HG02973 (cell line): Measurements from ENCODE around the gene TTC9B.
"Not testable (repeated sequence)": the region's sequence is repeated elsewhere in the genome, so short reads cannot be mapped to it uniquely, and the experiment has no call there.

Experiments
- ATAC-seq: cut with Tn5 transposase; IDR thresholded peaks from one replicate; pipeline ENCODE4 v1.9.1; 2021; ENCODE audit warnings: moderate library complexity; ENCODE audit not compliant: unreplicated experiment

TTC9B gene

DNA sequence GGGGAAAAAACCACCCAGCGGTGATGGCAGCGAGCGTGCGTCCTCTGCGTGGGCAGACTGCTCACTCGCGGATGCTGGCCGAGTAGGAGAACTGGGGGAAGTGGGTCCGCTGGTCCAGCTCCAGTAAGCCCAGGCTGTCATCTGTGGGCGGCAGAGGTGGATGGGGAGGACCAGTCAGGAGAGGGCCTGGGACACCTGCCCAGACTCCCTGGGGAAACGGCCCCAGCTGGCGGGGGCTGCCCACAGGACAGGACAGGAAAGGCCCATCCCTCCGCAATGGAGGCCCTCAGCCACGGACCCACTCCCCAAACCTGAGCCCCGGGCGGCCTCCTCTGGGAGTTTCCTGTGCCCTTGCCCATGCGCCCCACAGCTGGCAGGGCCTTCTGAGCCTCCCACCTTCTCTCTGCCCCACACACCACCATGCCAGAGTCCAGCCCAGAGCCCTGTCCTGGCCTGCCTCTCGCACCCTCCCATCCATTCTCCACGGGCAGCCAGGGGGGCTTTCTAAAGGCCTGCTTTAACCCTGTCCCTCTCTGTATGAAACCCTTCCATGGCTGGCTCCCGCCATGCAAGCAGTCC lies 15.7 kb upstream of the TTC9B start:
- no peak for ATAC-seq

DNA sequence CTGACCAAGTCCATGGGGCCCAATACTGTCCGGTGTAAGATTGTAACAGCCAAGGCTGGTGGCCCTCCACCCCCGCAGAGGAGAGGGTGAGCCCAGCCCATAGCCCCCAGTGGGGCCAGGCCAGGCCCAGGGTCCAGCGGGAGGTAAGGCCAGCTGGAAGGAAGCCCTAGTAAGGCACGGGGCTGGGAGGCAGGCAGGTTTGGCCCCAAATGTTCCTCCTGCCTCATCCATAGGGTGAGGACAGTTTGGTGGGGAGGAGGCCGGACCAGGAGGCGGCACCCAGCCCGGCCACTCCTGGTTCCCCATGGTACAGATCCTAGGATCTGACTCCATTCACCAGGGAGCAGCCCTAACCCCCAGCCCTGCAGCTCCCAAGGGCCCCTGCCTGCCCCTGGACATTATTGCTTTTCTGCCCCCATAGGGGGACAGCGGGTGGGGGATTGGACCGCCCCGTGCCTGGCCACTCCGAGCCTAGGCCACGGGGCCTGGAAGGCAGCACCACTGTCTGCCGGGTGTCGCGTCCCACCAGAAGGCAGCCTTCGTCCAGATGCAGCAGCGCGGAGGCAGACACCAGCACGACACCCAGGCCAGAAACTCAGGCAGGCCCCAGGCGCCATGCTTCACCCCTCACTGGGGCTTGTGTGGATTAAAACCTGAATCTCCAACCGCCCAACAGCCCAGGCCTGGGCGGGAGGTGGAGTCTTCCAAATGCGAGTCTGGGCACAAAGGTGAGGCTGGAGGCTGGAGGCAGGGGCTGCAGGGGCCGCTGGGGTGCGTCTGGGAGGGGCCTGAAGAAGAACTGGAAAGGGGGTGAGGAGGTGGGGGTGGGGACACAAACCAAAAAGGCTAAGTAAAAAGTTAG lies 15.0 kb upstream of the TTC9B start:
- ATAC-seq: no peak

DNA sequence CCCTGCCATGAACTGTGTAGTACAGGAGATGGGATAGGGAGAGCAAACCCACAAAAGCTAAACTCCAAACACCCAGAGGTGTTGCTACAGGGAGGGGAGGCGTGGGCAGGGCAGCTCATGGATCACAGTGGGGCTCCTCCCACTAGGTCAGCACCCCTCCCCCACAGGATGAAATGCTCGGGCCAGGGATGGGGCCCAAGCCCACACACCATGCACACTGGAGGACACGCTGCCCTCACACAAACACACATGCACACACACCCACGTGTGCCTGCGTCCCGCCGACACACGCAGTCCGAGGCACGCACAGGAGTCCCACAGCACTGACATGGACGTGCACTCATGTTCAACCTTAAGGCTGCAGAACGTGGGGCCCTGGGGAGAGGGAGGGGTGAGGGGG lies 14.3 kb upstream of the TTC9B start:
- ATAC-seq: no peak

DNA sequence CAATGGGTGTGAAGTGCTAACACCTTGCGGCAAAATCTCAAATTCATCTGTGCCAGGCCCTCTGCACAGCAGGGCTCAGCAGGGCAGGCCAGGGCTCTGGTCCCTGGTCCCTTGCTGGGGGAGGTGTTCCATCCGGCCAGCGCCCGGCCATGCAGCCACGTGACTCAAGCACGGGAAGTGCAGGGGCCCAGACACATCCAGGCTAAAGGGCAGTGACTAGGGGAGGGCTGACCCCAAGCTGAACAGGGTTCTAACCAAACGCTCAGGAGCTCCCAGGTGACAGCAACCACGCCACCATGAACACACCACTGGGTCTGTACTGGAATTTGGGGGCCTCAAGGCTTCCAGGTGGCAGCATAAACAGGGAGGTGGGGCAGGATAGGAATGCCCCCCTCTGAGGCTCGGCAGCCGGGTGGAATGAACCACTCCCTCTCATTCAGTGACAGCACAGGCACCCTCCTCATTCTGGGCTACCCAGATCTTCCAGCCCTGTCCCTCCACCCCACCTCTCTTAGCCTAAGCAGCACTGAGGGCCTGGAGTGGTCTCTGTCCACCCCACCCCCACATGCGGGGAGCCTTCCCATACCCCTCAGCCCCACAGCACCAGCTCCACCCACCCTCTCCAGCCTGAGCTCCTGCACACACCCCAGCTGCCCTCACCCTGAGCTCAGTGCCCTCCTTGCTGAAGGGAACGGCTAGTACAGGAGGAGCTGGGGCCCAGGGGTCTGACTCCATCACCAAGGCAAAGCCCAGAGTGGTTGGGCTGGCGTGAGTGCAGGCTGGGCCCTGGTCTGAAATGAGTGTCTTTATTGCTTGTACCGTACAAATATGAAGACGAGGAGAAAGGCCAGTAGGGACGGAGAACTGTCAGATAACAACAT lies 13.6 kb upstream of the TTC9B start:
- ATAC-seq: no peak

DNA sequence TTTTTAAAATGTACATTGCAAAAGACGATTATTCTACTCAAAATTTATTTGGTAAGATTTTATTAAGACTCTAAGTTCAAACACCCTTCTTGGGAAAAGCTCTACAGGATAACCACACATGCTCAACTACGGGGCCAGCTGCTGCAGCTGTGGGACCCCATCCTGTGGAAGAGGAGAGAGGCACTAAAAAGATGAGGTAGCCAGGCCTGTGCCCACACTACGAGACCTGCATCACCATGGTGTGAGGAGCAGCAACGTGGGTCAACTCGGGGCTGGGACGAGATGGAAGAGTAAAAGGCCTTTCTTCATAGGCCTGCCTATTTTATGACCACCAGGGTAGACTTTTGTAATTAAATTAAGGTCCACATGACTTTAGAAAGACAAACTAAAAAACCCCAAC lies 12.9 kb upstream of the TTC9B start:
- ATAC-seq: no peak

DNA sequence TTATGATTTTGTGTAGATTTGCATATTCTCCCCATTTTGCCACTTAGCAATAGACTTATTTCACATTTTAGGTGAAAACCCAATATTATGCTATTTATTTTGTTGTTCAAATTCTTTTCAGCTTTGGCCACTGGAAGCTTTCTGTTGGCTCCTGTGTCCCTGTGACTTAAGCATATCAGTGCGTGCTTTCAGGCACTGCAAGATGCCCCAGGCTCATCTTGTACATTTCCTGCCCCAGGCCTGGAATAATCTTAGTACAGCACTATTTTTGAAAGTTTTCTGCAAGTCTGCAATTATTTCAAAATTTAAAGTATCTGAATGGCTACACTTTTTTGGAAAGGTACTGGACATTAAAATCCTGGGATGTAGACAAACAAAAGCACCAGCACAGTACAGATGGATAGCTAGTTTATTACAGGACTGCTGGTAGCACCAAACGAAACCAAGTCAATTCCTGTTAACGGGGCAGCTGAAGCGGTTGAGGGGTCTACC lies 11.8 kb upstream of the TTC9B start:
- no peak for ATAC-seq

DNA sequence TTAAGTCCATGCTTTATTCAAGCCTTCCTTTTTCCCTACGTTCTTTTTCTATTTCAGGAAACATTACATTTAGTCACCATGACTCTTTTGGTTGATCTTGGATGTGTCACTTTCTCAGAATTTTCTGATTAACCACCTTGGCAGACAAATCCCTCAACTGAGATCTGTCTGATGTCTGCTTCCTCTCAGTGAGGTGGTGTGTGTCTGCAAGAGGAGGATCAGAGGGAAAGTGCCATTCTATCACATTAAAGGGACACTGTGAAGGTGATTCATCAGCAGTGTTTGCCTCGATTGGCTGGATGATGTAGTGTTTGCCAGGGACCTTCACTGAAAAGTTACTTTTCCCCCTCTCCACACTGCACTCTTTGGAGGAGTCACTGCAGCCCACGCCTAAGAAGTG lies 11.3 kb upstream of the TTC9B start:
- ATAC-seq: no peak

DNA sequence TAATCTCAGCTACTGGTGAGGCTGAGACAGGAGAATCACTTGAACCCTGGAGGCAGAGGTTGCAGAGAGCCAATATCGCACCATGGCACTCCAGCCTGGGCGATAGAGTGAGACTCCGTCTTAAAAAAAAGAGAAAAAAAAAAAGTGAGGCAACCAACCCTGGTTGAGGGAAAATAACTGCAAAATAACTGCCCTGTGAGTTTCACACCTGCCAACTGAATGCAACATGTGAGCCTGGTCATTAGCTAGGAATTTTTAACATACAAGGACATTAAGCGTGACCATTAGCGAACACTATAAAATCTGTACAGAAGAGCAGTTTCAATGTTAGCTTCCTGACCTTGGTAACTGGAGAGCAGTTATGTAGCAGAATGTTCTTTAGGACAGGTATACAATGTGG lies 10.7 kb upstream of the TTC9B start:
- ATAC-seq: no peak

DNA sequence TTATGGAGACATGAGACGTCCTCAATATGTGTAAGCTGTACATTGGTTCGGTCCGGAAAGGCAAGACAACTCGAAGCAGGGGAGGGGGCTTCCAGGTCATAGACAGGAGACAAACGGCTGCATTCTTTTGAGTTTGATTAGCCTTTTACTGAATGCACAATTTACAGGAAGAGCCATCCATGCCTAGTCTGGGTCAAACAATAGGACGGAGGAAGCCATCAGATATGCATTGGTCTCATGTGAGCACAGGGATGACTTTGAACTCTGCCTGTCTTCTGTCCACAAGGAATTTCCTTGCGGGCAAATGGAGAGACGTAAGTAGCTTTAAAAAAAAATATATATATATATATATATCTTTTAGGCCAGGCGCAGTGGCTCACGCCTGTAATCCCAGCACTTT lies 10.2 kb upstream of the TTC9B start:
- ATAC-seq: no peak

DNA sequence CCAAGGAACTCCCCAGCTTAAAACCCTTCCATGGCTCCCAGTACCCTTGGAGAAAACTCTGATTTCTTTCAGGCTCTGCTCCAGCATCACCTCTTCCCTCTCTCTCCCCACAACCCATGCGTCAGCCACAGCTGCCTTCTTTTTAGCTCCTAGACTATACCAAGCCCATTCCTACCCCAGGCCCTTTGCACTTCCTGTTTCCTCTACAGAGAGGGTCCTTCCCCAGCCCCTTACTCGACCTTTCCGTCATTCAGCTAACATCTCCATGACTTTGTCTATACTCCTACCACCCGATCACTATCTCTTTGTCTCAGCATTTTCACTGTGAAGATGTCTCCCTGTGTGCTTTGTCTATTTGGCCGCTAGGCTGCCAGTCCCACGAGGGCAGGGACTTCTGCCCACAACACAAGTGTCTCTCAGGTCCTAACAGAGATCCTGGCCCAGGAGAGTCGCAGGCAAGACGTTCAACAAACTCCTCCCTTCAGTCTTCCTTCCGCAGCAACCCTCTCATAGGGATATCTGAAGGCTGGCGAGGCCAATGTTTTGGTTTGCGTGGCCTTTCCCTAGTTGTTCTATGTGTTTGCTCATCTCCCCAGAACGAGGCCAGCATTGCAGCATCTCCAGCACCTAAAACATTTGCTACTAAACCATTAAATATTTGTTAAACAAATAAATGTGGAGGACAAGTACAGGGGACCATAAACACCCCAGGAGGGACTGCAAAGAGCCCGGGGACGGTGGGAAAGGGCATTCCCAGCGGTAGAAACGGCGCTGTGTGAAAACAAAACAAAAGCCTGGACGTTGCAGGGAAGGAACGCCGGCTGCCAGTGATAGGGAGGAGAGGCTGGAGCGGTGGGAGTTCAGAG lies 7.5 kb upstream of the TTC9B start:
- no peak for ATAC-seq

DNA sequence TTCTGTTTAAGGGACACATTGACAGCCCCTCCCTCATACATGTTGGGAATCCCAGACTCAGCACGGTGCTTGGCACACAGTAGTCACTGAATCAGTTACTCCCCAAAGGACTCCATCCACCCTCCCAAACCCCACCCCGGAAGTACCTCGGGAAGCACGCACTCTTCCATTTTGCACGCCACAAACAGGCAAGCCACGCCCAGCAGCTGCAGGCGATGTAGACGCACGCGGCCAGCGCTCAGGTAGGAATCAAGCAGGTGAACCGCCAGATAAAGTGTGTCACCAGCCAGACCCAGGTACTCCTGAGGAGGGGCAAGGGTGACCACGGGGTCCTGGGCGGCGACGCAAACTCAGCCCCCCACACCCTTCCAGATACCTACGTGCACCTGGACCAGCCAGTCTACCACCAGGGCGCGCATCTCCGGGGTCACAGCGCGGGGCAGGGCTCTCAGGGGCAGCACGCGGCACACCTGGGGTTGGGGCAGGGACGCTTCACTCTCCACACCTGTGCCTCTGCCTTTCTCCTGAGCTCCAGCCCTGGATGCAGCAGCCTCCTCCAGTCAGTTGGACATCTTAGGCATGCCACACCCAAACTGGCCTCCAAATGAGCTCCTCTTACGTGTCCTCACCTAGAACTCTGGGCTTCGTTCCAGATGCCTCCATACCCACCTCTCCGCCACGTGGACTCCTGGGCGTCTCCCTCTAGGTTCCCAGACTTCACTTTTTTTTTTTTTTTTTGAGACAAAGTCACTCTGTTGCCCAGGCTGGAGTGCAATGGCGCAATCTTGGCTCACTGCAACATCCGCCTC lies 6.4 kb upstream of the TTC9B start:
- ATAC-seq: no peak

DNA sequence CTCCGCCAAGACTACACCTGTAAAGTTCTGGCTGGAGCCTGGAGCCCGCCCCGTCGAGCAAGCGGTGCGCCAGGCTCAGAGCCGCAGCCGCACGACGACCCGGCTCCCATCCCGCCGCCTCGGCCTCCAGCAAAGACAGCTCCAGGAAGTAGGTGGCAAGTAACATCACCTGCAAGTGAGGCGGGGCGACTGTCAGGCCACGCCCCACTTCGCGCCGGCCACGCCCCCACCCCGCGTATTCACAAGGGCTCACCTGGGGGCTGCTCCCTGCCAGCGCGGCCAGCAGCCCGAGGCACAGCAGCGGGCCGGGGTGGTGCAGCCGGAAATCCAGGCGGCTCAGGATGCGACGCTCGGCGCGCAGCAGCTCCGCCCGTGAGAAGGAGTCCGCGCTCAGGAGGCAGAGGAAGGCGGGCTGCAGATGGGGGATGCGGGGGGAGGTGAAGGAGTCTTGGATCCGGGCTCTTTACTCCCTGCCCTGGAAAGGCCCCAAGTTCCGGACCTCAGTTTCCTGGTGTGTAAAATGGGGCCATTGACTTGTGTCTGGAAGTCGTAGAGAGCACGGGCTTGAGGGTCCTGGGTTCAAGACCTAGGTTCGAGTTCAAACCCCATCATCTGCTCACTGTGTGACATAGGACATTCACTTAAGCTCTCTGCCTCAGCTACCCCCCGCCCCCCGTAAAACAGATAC lies 5.1 kb upstream of the TTC9B start:
- ATAC-seq: no peak

DNA sequence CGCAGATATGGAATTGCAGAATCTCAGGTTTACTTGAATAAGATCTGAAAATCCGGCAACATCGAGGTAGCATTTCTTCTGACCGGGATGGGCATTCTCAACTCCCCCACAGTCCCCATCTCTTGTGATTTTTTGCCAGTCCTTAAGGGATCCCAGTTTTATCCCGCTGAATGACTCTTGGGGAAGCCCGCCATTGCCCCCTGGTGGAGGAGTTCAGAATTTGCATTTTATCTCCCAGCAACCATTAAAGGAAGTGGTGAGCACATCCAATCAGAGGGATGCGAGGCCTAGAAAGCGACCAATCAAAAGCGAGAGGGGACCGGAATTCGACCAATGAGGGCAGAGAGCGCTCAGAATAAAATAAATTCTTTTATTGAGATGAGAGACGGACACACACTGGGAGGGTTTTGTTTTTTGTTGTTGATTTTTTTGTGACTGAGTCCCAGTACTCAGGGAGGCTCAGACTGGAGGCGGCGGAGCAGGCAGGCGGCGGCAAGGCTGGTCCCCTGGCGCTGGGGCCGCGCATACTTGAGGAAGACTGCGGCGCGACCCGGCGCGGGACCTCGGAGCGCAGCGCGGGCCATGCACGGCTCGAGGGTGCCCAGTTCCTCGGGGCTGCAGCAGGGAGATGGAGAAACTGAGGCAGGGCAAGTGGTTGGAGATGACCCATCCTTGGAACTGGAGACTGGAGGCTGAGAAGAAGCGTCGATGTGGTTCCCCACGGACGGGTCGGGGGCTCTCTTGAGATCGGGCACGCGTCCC lies 3.9 kb upstream of the TTC9B start:
- no peak for ATAC-seq

DNA sequence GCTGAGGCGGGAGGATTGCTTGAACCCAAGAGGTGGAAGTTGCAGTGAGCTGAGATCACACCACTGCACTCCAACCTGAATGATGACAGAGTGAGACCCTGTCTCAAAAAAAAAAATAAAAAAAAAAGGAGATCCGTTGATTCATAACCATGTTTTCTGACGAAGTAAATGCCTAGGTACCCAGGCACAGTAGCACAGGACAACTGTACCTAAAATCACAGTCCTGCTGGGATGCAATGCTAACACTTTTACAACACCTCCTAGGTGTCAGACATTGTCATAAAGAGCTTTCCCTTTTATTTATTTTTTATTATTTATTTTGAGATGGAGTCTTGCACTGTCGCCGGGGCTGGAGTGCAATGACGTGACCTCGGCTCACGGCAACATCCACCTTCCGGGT lies 2.5 kb upstream of the TTC9B start:
- ATAC-seq: no peak

DNA sequence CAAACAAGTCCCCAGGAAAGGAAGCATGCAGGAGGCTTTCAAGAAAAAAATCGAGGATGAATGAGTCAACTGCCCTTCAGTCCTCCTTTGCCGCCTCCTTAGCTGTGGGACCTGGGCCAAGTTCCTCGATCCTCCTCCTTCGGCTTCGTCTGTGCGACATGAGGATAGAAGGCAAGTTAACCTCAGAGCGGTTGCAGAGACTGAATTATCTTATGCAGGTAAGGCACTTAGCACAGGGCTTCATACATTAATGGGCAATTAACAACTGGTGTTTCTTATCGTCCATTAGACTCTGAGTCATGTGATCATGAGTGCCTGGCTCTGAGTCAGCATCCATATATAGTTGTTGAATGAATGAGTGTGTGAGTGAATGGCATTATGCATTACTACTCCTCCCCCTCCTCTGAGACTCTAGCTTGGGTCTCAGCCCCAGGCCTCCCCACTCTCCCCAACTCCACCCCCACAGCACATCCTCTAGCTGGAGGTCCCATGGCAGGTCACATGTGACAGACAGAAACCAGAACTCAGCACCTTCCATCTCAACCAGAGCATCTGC lies 1.6 kb upstream of the TTC9B start:
- ATAC-seq: no peak

DNA sequence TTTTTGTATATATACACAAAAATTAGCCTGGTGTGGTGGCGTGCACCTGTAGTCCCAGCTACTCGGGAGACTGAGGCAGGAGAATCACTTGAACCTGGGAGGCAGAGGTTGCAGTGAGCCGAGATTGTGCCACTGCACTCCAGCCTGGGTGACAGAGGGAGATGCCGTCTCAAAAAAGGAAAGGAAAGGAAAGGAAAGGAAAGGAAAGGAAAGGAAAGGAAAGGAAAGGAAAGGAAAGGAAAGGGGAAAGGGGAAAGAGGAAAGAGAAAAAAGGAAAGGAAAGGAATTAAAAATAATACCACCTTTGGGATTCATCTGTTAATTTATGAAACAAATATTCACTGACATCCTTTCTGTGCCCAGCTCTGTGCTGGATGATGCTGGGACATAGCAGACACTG lies 845 bp upstream of the TTC9B start:
- ATAC-seq: not testable (repeated sequence)

DNA sequence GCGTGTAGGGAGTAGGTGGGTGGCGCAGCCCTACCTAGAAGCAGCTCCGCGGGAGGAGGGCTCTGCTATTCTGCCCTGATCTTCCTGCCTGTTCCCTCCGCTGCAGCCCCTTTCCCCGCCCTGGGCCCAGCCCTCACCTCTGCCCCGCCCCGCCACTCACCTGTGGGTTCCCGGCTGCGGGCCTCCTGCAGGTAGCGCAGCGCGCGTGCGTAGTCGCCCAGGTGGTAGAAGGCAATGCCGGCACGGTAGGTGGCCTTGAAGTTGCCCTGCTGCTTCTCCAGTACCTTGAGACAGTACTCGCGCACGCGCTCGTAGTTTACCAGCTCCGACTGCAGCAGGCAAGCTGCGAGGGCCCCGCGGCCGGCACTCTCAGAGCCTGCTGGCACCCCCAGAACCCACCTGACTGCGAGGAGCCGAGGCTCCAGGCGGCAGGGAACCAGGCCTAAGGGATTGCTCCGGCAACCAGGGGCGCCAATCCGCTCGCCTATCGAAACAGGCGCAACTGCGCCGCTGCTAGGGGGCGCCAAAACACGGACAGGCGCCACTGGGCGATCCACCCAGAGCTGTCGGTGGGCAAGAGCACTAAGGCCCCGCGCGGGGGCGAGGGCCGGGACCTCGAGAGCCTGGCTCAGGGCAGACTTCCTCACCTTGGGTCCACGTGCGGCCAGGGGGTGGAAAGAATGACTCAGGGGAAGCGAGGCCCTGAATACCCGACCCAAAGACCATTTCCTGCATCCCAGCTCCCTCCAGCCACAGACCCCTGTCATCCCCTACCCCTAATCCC lies 965 bp downstream of the TTC9B start:
- ATAC-seq: no peak

DNA sequence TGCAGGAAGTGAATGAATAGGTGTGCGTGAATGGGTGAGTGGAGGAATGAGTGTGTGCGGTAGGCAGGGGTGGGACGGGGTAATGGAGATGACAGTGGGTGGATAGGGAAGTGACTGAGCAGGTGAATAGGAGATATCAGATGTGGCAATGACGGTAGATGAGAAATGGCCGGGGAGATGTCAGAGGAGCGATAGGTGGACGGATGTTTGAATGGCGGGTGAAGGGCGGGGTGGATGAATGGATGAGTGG lies 1.5 kb downstream of the TTC9B start:
- no peak for ATAC-seq
